OCI-LY3 (cell line): ENCODE data around the gene TRIM8.

Source experiments
- EZH2phosphoT487 ChIP-seq: fragments of 200-600 bp; shearing (Covaris generic); IDR thresholded peaks from 2 replicates; pipeline ENCODE4 v1.6.1; 2018; ENCODE audit warnings: antibody characterized with exemption, mixed run types, low read depth
- TF ChIP-seq, protein P1 (sequence below): fragments of 200-600, 300-600 bp; sonication (generic); IDR thresholded peaks from 2 replicates; pipeline ENCODE4 v1.5.1; 2014; ENCODE audit warnings: antibody characterized with exemption, low read length, low read depth

DNA sequence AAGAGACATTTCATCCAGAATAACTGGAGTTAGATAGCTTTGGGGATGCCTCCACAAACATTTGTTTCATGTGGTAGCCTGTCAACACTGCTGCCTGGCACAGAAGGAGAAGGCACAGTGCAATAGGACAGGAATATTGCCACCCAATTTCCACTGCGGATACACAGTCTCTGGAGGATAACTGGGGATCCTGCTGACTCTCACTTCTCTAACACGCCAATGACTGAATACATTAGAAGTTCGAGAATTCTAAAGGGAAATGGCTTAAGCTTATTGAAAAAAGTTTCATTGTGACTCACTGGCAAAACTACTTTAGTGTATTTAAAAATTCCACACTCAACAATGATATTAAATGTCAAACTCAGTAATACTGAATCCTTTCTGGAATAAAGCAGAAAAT lies 57.0 kb downstream of the TRIM8 start:
- TF ChIP-seq, protein P1, sequence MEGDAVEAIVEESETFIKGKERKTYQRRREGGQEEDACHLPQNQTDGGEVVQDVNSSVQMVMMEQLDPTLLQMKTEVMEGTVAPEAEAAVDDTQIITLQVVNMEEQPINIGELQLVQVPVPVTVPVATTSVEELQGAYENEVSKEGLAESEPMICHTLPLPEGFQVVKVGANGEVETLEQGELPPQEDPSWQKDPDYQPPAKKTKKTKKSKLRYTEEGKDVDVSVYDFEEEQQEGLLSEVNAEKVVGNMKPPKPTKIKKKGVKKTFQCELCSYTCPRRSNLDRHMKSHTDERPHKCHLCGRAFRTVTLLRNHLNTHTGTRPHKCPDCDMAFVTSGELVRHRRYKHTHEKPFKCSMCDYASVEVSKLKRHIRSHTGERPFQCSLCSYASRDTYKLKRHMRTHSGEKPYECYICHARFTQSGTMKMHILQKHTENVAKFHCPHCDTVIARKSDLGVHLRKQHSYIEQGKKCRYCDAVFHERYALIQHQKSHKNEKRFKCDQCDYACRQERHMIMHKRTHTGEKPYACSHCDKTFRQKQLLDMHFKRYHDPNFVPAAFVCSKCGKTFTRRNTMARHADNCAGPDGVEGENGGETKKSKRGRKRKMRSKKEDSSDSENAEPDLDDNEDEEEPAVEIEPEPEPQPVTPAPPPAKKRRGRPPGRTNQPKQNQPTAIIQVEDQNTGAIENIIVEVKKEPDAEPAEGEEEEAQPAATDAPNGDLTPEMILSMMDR, result no peak
- no peak for TF ChIP-seq EZH2phosphoT487
